AG09319 (cell line): ENCODE results near the gene DPM2.

Experiments
- DNase-seq: peaks from one replicate; pipeline ENCODE4 v3.0.0-alpha.2; 2010; ENCODE audit warnings: low read depth; ENCODE audit errors: extremely low read depth
- TF ChIP-seq, protein P1 (sequence below): IDR thresholded peaks from 2 replicates; pipeline ENCODE4 v1.5.1; 2011; ENCODE audit warnings: low read depth, mild to moderate bottlenecking, inconsistent platforms, low read length, moderate library complexity

The DPM2 gene, protein sequence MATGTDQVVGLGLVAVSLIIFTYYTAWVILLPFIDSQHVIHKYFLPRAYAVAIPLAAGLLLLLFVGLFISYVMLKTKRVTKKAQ

DNA sequence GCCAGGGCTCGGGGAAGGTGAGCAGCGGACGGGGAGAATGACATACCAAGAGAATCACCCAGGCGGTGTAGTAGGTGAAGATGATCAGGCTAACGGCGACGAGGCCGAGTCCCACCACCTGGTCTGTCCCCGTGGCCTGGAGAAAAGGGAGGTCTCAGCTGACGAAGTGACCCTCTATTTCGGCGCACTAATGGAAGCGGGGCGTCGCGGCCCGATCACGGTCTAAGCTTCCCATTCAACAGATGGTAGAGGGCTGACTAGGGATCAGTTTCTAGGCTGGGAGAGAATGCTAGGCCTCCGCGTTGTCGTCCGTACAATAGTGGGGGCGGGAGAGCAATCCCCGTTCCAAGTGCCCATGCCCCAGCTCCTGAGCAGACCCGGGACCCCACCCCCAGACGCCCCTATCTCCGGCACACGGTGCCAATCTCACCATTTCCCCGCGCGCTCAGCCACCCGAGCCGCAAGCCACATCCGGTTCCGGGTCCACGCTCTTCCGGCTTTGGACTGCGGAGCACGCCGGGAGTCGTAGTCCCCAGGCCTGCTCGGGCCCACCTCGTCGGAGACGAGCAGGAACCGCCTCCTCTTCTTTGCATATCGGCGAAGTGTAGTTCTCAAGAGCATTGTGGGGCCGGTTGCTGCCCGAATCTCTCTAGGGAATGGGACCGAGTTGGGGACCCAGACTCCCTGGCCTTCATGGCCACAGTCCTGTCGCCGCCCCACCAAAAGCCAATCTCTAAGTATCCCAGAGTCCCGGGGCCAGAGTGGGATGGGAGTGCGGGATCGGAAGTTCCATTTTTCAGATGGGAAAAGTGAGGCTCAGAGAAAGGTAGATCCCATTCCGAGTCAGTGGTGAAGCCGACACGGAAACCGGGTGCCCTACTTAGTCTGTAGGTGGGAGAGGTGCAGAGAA lies at the start of gene DPM2:
DPM2 (minus strand) TSS at position 467 of the 910 bp plus-strand sequence; CDS start at position 433, 34 bp downstream.
- DNase-seq, result peak; percentile 51
- TF ChIP-seq, protein P1, sequence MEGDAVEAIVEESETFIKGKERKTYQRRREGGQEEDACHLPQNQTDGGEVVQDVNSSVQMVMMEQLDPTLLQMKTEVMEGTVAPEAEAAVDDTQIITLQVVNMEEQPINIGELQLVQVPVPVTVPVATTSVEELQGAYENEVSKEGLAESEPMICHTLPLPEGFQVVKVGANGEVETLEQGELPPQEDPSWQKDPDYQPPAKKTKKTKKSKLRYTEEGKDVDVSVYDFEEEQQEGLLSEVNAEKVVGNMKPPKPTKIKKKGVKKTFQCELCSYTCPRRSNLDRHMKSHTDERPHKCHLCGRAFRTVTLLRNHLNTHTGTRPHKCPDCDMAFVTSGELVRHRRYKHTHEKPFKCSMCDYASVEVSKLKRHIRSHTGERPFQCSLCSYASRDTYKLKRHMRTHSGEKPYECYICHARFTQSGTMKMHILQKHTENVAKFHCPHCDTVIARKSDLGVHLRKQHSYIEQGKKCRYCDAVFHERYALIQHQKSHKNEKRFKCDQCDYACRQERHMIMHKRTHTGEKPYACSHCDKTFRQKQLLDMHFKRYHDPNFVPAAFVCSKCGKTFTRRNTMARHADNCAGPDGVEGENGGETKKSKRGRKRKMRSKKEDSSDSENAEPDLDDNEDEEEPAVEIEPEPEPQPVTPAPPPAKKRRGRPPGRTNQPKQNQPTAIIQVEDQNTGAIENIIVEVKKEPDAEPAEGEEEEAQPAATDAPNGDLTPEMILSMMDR, result no peak

DNA sequence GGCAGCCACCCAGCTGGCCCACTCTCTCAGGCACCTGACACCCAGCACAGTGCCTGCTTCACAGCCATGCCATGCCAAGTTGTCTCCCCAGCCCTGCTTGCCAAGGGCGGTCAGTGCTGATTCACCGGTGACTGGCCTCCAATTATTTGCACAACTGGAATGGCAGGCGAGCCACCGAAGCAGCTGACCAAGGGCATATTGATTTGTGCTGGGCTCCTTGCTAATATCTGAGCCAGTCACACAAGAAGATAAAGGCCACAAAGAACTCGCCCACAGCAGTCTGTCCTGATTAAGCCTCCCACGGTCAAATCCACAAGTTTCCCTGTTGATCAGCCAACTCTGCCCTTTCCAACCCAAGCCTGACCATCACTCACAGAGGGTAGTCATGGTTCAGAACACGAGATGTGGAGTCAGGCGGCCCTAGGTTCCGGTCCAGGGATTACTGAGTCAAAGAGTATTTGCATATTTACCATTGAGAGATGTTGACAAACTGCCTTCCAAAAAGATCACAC lies 49.5 kb upstream of the DPM2 start:
- TF ChIP-seq, protein P1, result no peak
- no peak for DNase-seq

DNA sequence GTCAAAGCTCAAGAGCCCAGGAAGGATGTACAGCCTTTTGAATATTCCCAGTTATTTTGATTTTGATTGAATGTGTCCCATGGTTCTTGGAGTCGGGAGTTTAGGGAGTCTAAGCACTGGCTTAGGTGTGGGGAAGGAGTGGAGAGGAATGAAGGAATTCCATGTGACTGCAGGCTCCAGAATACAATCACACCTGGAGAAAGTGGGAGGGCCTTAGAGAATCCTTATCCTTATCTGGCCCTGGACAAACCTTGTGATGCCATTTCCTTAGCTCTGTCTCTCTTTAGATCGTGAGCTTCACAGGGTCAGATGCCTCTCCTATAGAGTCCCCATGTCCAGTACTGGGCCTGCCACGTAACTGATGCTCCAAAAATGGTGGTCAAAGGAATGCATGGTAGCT lies 47.4 kb upstream of the DPM2 start:
- DNase-seq, result no peak
- TF ChIP-seq, protein P1, result no peak

DNA sequence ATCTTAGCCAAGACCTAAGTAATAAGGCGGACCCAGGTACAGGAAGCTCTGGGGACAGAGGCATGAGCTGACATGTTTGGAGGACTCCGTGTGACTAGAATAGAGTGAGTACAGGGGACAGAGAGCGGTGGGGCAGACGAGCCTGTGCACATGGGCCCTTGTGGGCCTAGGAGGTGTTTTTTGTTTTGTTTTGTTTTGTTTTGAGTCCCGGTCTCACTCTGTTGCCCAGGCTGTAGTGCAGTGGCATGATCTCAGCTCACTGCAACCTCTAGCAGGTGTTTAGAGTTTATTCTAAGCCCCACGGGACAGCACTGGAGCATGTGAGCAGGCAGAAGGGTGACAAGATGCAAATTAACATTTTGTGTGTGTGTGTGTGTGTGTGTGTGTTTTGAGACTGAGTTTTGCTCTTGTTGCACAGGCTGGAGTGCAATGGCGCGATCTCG lies 46.2 kb upstream of the DPM2 start:
- TF ChIP-seq, protein P1, result no peak
- no peak for DNase-seq

DNA sequence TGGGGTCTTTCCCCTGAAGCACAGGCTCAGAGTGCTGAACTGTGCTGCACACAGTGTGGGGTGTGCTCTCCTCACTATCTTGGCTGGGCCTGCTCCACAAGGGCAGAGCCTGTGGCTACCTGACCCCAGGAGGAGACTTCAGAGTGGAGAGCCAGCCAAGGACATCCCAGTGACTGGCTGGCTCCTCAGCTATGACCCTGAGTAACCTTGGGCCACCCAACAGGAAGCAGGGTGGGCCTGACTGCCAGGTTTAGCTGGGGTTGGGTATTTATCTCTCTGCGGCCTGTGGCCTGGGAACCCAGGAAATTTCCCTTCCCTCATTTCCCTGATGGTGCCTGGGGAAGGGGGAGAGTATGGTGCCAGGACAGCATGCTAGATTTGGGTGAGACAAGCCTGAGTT lies 45.3 kb upstream of the DPM2 start:
- DNase-seq, result no peak
- TF ChIP-seq, protein P1, result no peak

DNA sequence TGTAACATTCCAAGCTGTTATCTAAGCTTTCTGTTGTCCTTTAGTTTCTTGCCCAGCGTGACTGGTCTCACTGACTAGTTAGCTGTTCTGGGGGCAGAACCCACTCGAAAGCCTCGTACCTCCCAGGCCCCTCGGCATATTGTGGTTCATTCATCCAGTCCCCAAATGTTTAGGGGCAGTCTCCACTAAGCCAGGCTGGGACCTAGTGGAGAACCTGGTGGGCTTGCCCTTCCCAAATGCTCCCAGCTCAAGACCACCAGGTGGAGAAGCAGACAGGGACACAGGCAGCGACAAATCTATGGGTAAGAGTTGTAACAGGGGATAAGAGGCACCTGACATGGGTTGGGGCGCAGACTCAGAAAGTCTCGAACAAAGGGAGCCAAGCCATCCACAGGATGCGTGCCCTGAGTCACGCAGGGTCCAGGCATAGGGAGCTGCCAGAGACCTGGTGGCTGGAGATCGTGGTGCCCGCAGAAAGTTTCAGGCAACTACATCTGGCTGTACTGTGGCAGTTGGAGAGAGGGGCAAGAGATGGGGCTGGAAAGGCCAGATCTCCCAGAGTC lies 44.0 kb upstream of the DPM2 start:
- no peak for DNase-seq
- TF ChIP-seq, protein P1, result no peak
